Measurements from ENCODE around the gene ASXL2. TPM values are rescaled to one million over a fixed set of nuclear protein-coding genes. Genes with fewer than 3 reads are reported as not detected.

The ASXL2 gene
- total and polyA plus RNA-seq, 2 of the 13 experiments (the other 11 are each of a cell fraction or from before 2014, with no cell fraction given) = 12.1 to 19.2 TPM

DNA sequence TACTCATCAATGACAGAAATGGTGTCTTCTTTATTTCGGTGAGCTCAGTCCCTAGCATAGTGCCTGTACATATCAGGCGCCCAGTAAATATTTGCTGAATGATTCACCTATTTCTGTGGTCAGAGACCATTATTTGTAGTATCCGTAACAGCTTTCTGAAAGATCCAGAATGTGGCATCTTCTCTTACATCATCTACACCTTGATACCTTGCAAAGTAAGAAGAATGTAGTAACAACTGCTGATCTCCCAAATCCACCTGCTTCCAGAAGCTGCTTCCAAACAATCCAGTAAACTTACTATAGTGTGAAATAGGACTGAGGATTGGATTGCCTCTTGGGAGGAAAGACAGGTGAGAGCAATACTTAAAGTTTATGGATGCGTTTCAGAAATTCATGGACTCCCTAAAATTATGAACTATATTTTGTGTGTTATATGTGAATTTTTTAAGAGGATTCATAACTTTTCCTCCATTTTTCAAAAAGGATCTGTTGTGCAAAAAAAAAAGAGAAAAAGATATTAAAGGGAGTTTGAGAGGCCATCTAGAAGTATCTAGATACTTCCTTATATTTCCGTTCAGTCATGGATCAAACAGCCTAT lies 945 bp upstream of the ASXL2 start:
- Histone ChIP-seq H3K9me3 (ENCODE audit: low read length) (no peaks in the 10 kb centered on the region), H2AFZ (ENCODE audit: low read length) (no peak overlapping the region), H3K27me3 (ENCODE audit: control insufficient read depth in 1 of 2, insufficient read depth in 2 of 2, low read length in 2 of 2) (no peaks in the 10 kb centered on the region; a peak in 1 of 5 replicates), H3K36me3 (replicated peaks in 1 of 2; ENCODE audit: control insufficient read depth in 1 of 2, insufficient read depth in 2 of 2, low read length in 2 of 2) (peaks cover 2 to 7% of the 10 kb centered on the region in 2 experiments; a peak in 3 of 5 replicates), H3K4me1 (ENCODE audit: insufficient read depth, low read length) (peaks cover 65% of the 10 kb centered on the region), H3K4me3 (replicated peaks in 1 of 3; ENCODE audit: insufficient read depth in 1 of 3, low read depth in 2 of 3, low read length in 3 of 3) (peak overlapping the region; percentile 41 to 66 (median 42); a peak in 5 of 6 replicates), H3K79me2 (ENCODE audit: insufficient read depth, low read length) (peaks cover 38% of the 10 kb centered on the region), H3K4me2 (ENCODE audit: low read depth, low read length) (peak overlapping the region; percentile 94), H3K27ac (ENCODE audit: extremely low read length, insufficient read depth, low read length) (peak overlapping the region; percentile 88), H3K9ac (ENCODE audit: insufficient read depth, low read depth, low read length) (peak overlapping the region; percentile 75), H4K20me1 (ENCODE audit: insufficient read depth, low read length) (peaks cover 18% of the 10 kb centered on the region; the same call in 1 of the 2 replicates)
- no peak for FAIRE-seq
- intact Hi-C loops (cut with micrococcal nuclease; ENCODE audit: unreplicated experiment) (no loop called here), in situ Hi-C loops (cut with HindIII; ENCODE audit: extremely low pct_ligation_motif_present, low pct_unique_long_range_greater_than_20kb) (no loop called here)
- no TSS peak for BruUV-seq (replicated peaks)
- 32% methylated on average over 5 of the region's 5 CpGs for WGBS (ENCODE audit: low lambda C conversion rate)
- CTCF ChIA-PET (ENCODE audit: low intra/inter-chr PET ratio, low total read pairs) = no interaction called here
- ATAC-seq = peak; percentile 69
- POLR2A ChIA-PET = interaction anchor here (0.5 to 2.9 kb wide), 35 partner anchors 9 to 1215 kb away, joined by 3 to 45 read pairs (median 5); partner anchors contain the start of genes HADHA, HADHB, RAB10 and SELENOI
- peak; percentile 96 for DNase-seq (ENCODE audit: low spot score)
- TF ChIP-seq TEAD3 (CRISPR knock-in tag; optimal IDR thresholded peaks at IDR 0.05; ENCODE audit: borderline replicate concordance) (peak; percentile 89), TOPORS (CRISPR knock-in tag; IDR thresholded peaks at IDR 0.05) (no peak), MXD4 (CRISPR knock-in tag; IDR thresholded peaks at IDR 0.05) (peak; percentile 76; the same call in 1 of the 2 replicates), HOXA7 (CRISPR knock-in tag; IDR thresholded peaks at IDR 0.05) (no peak), TBP (CRISPR knock-in tag; IDR thresholded peaks at IDR 0.05) (no peak), DNMT3B (CRISPR knock-in tag; conservative IDR thresholded peaks at IDR 0.05) (0 out of 2 replicates have a peak, but pooled peaks have one; percentile 39), CENPX (CRISPR knock-in tag; IDR thresholded peaks at IDR 0.05) (no peak), PPARG (CRISPR knock-in tag; conservative IDR thresholded peaks at IDR 0.05) (peak; percentile 61), XRCC5 (optimal IDR thresholded peaks at IDR 0.05; ENCODE audit: low read length) (no peak), ZNF101 (CRISPR knock-in tag; IDR thresholded peaks at IDR 0.05; ENCODE audit: borderline replicate concordance, low read depth) (no peak)
- TF ChIP-seq, protein P1, sequence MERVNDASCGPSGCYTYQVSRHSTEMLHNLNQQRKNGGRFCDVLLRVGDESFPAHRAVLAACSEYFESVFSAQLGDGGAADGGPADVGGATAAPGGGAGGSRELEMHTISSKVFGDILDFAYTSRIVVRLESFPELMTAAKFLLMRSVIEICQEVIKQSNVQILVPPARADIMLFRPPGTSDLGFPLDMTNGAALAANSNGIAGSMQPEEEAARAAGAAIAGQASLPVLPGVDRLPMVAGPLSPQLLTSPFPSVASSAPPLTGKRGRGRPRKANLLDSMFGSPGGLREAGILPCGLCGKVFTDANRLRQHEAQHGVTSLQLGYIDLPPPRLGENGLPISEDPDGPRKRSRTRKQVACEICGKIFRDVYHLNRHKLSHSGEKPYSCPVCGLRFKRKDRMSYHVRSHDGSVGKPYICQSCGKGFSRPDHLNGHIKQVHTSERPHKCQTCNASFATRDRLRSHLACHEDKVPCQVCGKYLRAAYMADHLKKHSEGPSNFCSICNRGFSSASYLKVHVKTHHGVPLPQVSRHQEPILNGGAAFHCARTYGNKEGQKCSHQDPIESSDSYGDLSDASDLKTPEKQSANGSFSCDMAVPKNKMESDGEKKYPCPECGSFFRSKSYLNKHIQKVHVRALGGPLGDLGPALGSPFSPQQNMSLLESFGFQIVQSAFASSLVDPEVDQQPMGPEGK (CRISPR knock-in tag; IDR thresholded peaks at IDR 0.05) = no peak; the same call in 1 of the 2 replicates
- TF ChIP-seq, protein P2, sequence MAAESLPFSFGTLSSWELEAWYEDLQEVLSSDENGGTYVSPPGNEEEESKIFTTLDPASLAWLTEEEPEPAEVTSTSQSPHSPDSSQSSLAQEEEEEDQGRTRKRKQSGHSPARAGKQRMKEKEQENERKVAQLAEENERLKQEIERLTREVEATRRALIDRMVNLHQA (CRISPR knock-in tag; IDR thresholded peaks at IDR 0.05) = no peak; the same call in 1 of the 2 replicates
- TF ChIP-seq, protein P3, sequence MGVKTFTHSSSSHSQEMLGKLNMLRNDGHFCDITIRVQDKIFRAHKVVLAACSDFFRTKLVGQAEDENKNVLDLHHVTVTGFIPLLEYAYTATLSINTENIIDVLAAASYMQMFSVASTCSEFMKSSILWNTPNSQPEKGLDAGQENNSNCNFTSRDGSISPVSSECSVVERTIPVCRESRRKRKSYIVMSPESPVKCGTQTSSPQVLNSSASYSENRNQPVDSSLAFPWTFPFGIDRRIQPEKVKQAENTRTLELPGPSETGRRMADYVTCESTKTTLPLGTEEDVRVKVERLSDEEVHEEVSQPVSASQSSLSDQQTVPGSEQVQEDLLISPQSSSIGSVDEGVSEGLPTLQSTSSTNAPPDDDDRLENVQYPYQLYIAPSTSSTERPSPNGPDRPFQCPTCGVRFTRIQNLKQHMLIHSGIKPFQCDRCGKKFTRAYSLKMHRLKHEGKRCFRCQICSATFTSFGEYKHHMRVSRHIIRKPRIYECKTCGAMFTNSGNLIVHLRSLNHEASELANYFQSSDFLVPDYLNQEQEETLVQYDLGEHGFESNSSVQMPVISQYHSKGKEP (CRISPR knock-in tag; IDR thresholded peaks at IDR 0.05) = no peak
- TF ChIP-seq, protein P4, sequence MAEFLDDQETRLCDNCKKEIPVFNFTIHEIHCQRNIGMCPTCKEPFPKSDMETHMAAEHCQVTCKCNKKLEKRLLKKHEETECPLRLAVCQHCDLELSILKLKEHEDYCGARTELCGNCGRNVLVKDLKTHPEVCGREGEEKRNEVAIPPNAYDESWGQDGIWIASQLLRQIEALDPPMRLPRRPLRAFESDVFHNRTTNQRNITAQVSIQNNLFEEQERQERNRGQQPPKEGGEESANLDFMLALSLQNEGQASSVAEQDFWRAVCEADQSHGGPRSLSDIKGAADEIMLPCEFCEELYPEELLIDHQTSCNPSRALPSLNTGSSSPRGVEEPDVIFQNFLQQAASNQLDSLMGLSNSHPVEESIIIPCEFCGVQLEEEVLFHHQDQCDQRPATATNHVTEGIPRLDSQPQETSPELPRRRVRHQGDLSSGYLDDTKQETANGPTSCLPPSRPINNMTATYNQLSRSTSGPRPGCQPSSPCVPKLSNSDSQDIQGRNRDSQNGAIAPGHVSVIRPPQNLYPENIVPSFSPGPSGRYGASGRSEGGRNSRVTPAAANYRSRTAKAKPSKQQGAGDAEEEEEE (CRISPR knock-in tag; IDR thresholded peaks at IDR 0.05; ENCODE audit: borderline replicate concordance) = no peak
- TF ChIP-seq, protein P5, sequence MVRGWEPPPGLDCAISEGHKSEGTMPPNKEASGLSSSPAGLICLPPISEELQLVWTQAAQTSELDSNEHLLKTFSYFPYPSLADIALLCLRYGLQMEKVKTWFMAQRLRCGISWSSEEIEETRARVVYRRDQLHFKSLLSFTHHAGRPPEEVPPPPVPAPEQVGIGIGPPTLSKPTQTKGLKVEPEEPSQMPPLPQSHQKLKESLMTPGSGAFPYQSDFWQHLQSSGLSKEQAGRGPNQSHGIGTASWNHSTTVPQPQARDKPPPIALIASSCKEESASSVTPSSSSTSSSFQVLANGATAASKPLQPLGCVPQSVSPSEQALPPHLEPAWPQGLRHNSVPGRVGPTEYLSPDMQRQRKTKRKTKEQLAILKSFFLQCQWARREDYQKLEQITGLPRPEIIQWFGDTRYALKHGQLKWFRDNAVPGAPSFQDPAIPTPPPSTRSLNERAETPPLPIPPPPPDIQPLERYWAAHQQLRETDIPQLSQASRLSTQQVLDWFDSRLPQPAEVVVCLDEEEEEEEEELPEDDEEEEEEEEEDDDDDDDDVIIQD (CRISPR knock-in tag; IDR thresholded peaks at IDR 0.05; ENCODE audit: low read depth) = peak; percentile 74; the same call in 1 of the 2 replicates
- TF ChIP-seq, protein P6, sequence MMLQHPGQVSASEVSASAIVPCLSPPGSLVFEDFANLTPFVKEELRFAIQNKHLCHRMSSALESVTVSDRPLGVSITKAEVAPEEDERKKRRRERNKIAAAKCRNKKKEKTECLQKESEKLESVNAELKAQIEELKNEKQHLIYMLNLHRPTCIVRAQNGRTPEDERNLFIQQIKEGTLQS (CRISPR knock-in tag; IDR thresholded peaks at IDR 0.05) = peak; percentile 91
